NCI-H345 (cell line): ENCODE measurements around the gene ZNRD2.

ENCODE experiments used
- DNase-seq: peaks from one replicate; lab custom pipeline; 2025; lab: John Stamatoyannopoulos, UW

The ZNRD2 gene

GRCh38 chr11:65538232-65538914 lies 31.9 kb upstream of the ZNRD2 start:
- no peak for DNase-seq

- DNase-seq = no peak
These were observed 31.1 kb upstream of the ZNRD2 start for GRCh38 chr11:65538915-65539743.

GRCh38 chr11:65539744-65540289 lies 30.5 kb upstream of the ZNRD2 start:
- DNase-seq = no peak

- peak; percentile 75 for DNase-seq
These were observed 29.8 kb upstream of the ZNRD2 start for GRCh38 chr11:65540290-65541092.

GRCh38 chr11:65541093-65541982 lies 28.9 kb upstream of the ZNRD2 start:
- no peak for DNase-seq

GRCh38 chr11:65542738-65543390 lies 27.4 kb upstream of the ZNRD2 start:
- DNase-seq = no peak

GRCh38 chr11:65545853-65546216 lies 24.4 kb upstream of the ZNRD2 start:
- DNase-seq = no peak

- DNase-seq = peak; percentile 94
These were observed 23.9 kb upstream of the ZNRD2 start for GRCh38 chr11:65546217-65546958.

GRCh38 chr11:65547446-65548125 lies 22.7 kb upstream of the ZNRD2 start:
- no peak for DNase-seq

GRCh38 chr11:65548395-65548794 lies 21.9 kb upstream of the ZNRD2 start:
- DNase-seq = no peak

GRCh38 chr11:65549096-65549495 lies 21.2 kb upstream of the ZNRD2 start:
- no peak for DNase-seq

GRCh38 chr11:65551572-65552387 lies 18.5 kb upstream of the ZNRD2 start:
- DNase-seq = peak; percentile 76

GRCh38 chr11:65552388-65552951 lies 17.8 kb upstream of the ZNRD2 start:
- no peak for DNase-seq

GRCh38 chr11:65553301-65554001 lies 16.8 kb upstream of the ZNRD2 start:
- DNase-seq = peak; percentile 64

GRCh38 chr11:65554057-65554818 lies 16.0 kb upstream of the ZNRD2 start:
- no peak for DNase-seq

GRCh38 chr11:65554842-65555430 lies 15.3 kb upstream of the ZNRD2 start:
- no peak for DNase-seq
